ENCODE measurements around the gene GRXCR2. TPM values are rescaled to one million over a fixed set of nuclear protein-coding genes. Genes with fewer than 3 reads are reported as not detected.
A peak's percentile ranks its signal among the peaks of the same experiment; 100 is the strongest.

GRXCR2 gene
- total RNA-seq, 1 experiment from 2014 or later: not detected

GRCh38 chr5:145919413-145919812 is 46.6 kb upstream of the GRXCR2 start:
- DNase-seq (ENCODE audit: low read depth, low spot score) (no peak), ATAC-seq (no peak)
- in situ Hi-C loops (cut with HindIII; ENCODE audit: low pct_unique_long_range_greater_than_20kb, low sequenced_read_pairs) (no loop called here), intact Hi-C loops (cut with micrococcal nuclease; ENCODE audit: unreplicated experiment) (no loop called here)
- POLR2A ChIA-PET: no interaction called here
- no TSS peak for BruUV-seq (replicated peaks)
- Histone ChIP-seq H3K36me3 (ENCODE audit: control insufficient read depth, insufficient read depth, low read length) (no peaks in the 10 kb centered on the region), H3K4me3 (ENCODE audit: low read depth in 2 of 2, low read length in 2 of 2) (no peak overlapping the region), H3K4me1 (ENCODE audit: control insufficient read depth, insufficient read depth, low read length) (peaks cover 23% of the 10 kb centered on the region), H3K27me3 (ENCODE audit: control insufficient read depth, insufficient read depth, low read length) (no peaks in the 10 kb centered on the region), H3K27ac (ENCODE audit: low read length) (no peak overlapping the region; the same call in 1 of the 2 replicates), H3K9me3 (ENCODE audit: control insufficient read depth, insufficient read depth, low read depth, low read length) (no peaks in the 10 kb centered on the region)
- TF ChIP-seq SIN3A (IDR thresholded peaks at IDR 0.05; ENCODE audit: borderline replicate concordance, insufficient read depth, low read depth, low read length): no peak
- no peak for TF ChIP-seq TCF7L2 (IDR thresholded peaks at IDR 0.05; ENCODE audit: low read depth, low read length)
- no peak for TF ChIP-seq REST (IDR thresholded peaks at IDR 0.05; ENCODE audit: insufficient read depth in 1 of 2, low read depth in 2 of 2, low read length in 1 of 2)
- no peak for TF ChIP-seq POLR2AphosphoS5 (IDR thresholded peaks at IDR 0.05; ENCODE audit: low read depth, low read length)
- TF ChIP-seq CTCF (IDR thresholded peaks at IDR 0.05): no peak
- CTCF ChIA-PET: no interaction called here

- Histone ChIP-seq H3K27me3 (ENCODE audit: control insufficient read depth, insufficient read depth, low read length) (no peaks in the 10 kb centered on the region), H3K27ac (ENCODE audit: low read length) (peak overlapping the region; percentile 12; the same call in 1 of the 2 replicates), H3K4me3 (ENCODE audit: low read depth in 2 of 2, low read length in 2 of 2) (no peak overlapping the region), H3K36me3 (ENCODE audit: control insufficient read depth, insufficient read depth, low read length) (no peaks in the 10 kb centered on the region), H3K4me1 (ENCODE audit: control insufficient read depth, insufficient read depth, low read length) (peaks cover 13% of the 10 kb centered on the region), H3K9me3 (ENCODE audit: control insufficient read depth, insufficient read depth, low read depth, low read length) (no peaks in the 10 kb centered on the region)
- BruUV-seq (replicated peaks): no TSS peak
- ATAC-seq: no peak
- intact Hi-C loops (cut with micrococcal nuclease; ENCODE audit: unreplicated experiment) (no loop called here), in situ Hi-C loops (cut with HindIII; ENCODE audit: low pct_unique_long_range_greater_than_20kb, low sequenced_read_pairs) (no loop called here)
- ChIA-PET CTCF (no interaction called here), POLR2A (no interaction called here)
- TF ChIP-seq CTCF (IDR thresholded peaks at IDR 0.05) (no peak), TCF7L2 (IDR thresholded peaks at IDR 0.05; ENCODE audit: low read depth, low read length) (no peak), SIN3A (IDR thresholded peaks at IDR 0.05; ENCODE audit: borderline replicate concordance, insufficient read depth, low read depth, low read length) (no peak), POLR2AphosphoS5 (IDR thresholded peaks at IDR 0.05; ENCODE audit: low read depth, low read length) (no peak), REST (IDR thresholded peaks at IDR 0.05; ENCODE audit: insufficient read depth in 1 of 2, low read depth in 2 of 2, low read length in 1 of 2) (no peak)
- no peak for DNase-seq (ENCODE audit: low read depth, low spot score)
Observed at GRCh38 chr5:145918397-145918796, 45.6 kb upstream of the GRXCR2 start.
